Measurements from ENCODE around the gene FAM120A. TPM values are rescaled to one million over a fixed set of nuclear protein-coding genes. Genes with fewer than 3 reads are reported as not detected.

Gene FAM120A
- total RNA-seq, 1 experiment from 2014 or later, result 98.2 TPM

GRCh38 chr9:93533863-93534262 is 82.4 kb downstream of the FAM120A start:
- CTCF ChIA-PET, result no interaction called here
- no peaks in the 10 kb centered on the region for H3K4me1 Mint-ChIP-seq (ENCODE audit: low read depth, unreplicated experiment)
- no peaks in the 10 kb centered on the region for H3K27me3 Mint-ChIP-seq (ENCODE audit: unreplicated experiment)
- intact Hi-C loops (cut with micrococcal nuclease; ENCODE audit: unreplicated experiment), result no loop called here
- DNase-seq, result no peak
- no peak for TF ChIP-seq CTCF (IDR thresholded peaks at IDR 0.05; ENCODE audit: unreplicated experiment)
- H3K36me3 Mint-ChIP-seq (ENCODE audit: insufficient read depth, unreplicated experiment), result peaks cover 6% of the 10 kb centered on the region
- BruUV-seq (replicated peaks), result no TSS peak
- H3K9me3 Mint-ChIP-seq (ENCODE audit: low read depth, unreplicated experiment), result no peaks in the 10 kb centered on the region
- H3K4me3 Mint-ChIP-seq (ENCODE audit: low read depth, unreplicated experiment), result no peak overlapping the region
- H3K27ac Mint-ChIP-seq (ENCODE audit: unreplicated experiment), result no peak overlapping the region

GRCh38 chr9:93536167-93536566 is 84.7 kb downstream of the FAM120A start:
- Mint-ChIP-seq H3K9me3 (ENCODE audit: low read depth, unreplicated experiment) (no peaks in the 10 kb centered on the region), H3K4me3 (ENCODE audit: low read depth, unreplicated experiment) (no peak overlapping the region), H3K36me3 (ENCODE audit: insufficient read depth, unreplicated experiment) (peaks cover 11% of the 10 kb centered on the region), H3K4me1 (ENCODE audit: low read depth, unreplicated experiment) (no peaks in the 10 kb centered on the region), H3K27me3 (ENCODE audit: unreplicated experiment) (no peaks in the 10 kb centered on the region), H3K27ac (ENCODE audit: unreplicated experiment) (no peak overlapping the region)
- no TSS peak for BruUV-seq (replicated peaks)
- CTCF ChIA-PET, result no interaction called here
- no peak for TF ChIP-seq CTCF (IDR thresholded peaks at IDR 0.05; ENCODE audit: unreplicated experiment)
- intact Hi-C loops (cut with micrococcal nuclease; ENCODE audit: unreplicated experiment), result no loop called here
- no peak for DNase-seq

DNA sequence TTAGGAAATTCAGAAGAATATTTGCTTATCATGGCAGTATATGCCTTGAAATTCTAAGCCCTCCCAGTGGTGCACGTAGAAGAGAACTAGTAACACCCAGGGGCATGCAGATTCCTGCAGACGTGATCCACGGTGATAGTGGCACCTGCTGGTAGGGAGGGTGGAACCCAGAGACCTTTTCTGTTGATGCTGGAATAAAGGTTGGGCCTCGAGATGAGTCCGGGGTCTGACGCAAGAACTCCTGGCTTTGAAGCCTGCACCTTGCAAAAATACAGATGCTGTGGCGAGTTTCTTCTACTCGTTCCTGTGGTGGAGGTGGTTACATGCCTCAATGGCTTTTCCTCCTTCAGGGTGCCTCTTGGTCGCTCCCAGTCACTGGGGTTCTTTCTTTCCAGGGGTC is 85.4 kb downstream of the FAM120A start:
- H3K27ac Mint-ChIP-seq (ENCODE audit: unreplicated experiment), result no peak overlapping the region
- BruUV-seq (replicated peaks), result no TSS peak
- no peak for DNase-seq
- no peaks in the 10 kb centered on the region for H3K4me1 Mint-ChIP-seq (ENCODE audit: low read depth, unreplicated experiment)
- no peaks in the 10 kb centered on the region for H3K27me3 Mint-ChIP-seq (ENCODE audit: unreplicated experiment)
- no peak overlapping the region for H3K4me3 Mint-ChIP-seq (ENCODE audit: low read depth, unreplicated experiment)
- H3K9me3 Mint-ChIP-seq (ENCODE audit: low read depth, unreplicated experiment), result no peaks in the 10 kb centered on the region
- peaks cover 11% of the 10 kb centered on the region for H3K36me3 Mint-ChIP-seq (ENCODE audit: insufficient read depth, unreplicated experiment)
- intact Hi-C loops (cut with micrococcal nuclease; ENCODE audit: unreplicated experiment), result no loop called here
- no peak for TF ChIP-seq CTCF (IDR thresholded peaks at IDR 0.05; ENCODE audit: unreplicated experiment)
- CTCF ChIA-PET, result no interaction called here

DNA sequence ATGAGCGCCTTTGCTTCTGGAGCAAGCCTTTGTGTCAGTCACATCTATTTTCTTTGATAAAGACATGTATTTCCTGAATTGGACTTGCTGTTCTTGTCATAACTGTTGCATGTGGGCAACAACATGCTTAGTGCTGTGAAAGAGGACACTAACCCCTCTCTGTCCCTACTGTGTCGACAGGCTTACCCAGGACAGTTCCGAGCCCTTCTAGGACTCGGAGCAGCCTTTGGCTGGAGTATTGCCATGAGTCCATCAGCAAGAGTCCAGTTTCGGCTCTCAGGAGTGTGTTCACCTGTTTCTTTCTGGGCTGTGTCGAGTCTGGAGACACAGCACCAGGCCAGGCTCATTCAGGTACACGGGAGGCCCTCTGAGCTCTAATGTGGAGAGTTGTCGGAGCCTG is 88.8 kb downstream of the FAM120A start:
- Mint-ChIP-seq H3K36me3 (ENCODE audit: insufficient read depth, unreplicated experiment) (peaks cover 5% of the 10 kb centered on the region), H3K27me3 (ENCODE audit: unreplicated experiment) (no peaks in the 10 kb centered on the region), H3K27ac (ENCODE audit: unreplicated experiment) (no peak overlapping the region), H3K9me3 (ENCODE audit: low read depth, unreplicated experiment) (no peaks in the 10 kb centered on the region), H3K4me3 (ENCODE audit: low read depth, unreplicated experiment) (no peak overlapping the region), H3K4me1 (ENCODE audit: low read depth, unreplicated experiment) (no peaks in the 10 kb centered on the region)
- BruUV-seq (replicated peaks), result no TSS peak
- no peak for TF ChIP-seq CTCF (IDR thresholded peaks at IDR 0.05; ENCODE audit: unreplicated experiment)
- intact Hi-C loops (cut with micrococcal nuclease; ENCODE audit: unreplicated experiment), result no loop called here
- no peak for DNase-seq
- CTCF ChIA-PET, result no interaction called here

- H3K4me3 Mint-ChIP-seq (ENCODE audit: low read depth, unreplicated experiment), result no peak overlapping the region
- H3K27ac Mint-ChIP-seq (ENCODE audit: unreplicated experiment), result no peak overlapping the region
- no TSS peak for BruUV-seq (replicated peaks)
- no peak for TF ChIP-seq CTCF (IDR thresholded peaks at IDR 0.05; ENCODE audit: unreplicated experiment)
- H3K4me1 Mint-ChIP-seq (ENCODE audit: low read depth, unreplicated experiment), result no peaks in the 10 kb centered on the region
- no peak for DNase-seq
- intact Hi-C loops (cut with micrococcal nuclease; ENCODE audit: unreplicated experiment), result no loop called here
- CTCF ChIA-PET, result no interaction called here
- H3K9me3 Mint-ChIP-seq (ENCODE audit: low read depth, unreplicated experiment), result no peaks in the 10 kb centered on the region
- H3K36me3 Mint-ChIP-seq (ENCODE audit: insufficient read depth, unreplicated experiment), result peaks cover 5% of the 10 kb centered on the region
- H3K27me3 Mint-ChIP-seq (ENCODE audit: unreplicated experiment), result no peaks in the 10 kb centered on the region
Observed at GRCh38 chr9:93541005-93541404, 89.5 kb downstream of the FAM120A start.
